Natural killer cell (primary cell): Measurements from ENCODE around the gene THY1. TPM values are rescaled to one million over a fixed set of nuclear protein-coding genes. Genes with fewer than 3 reads are reported as not detected.

Experiments used
- ATAC-seq, 3 donors: fragments of 150-1000 bp in 2 of 3; fragments of 200-7000 bp in 1 of 3; cut with Tn5 transposase; 1 replicate in 1 of 3; 2 replicates in 2 of 3; pipeline ENCODE4 v1.10.0; 2021; ENCODE audit warnings: mild to moderate bottlenecking in 2 of 3, moderate library complexity in 2 of 3
- DNase-seq, 2 donors: peaks; one replicate each; pipeline versions ENCODE4 v3.0.0 to v3.0.0-alpha.2; 2013 to 2021; ENCODE audit warnings: mixed read lengths in 1 of 2
- H3K27ac ChIP-seq: one replicate; pipeline ENCODE4 v1.5.1; 2013; ENCODE audit warnings: mild to moderate bottlenecking, low read length
- H3K27me3 ChIP-seq: one replicate; pipeline ENCODE4 v1.6.1; 2013; ENCODE audit warnings: low read length; ENCODE audit not compliant: control insufficient read depth, insufficient read depth
- H3K36me3 ChIP-seq: one replicate; pipeline ENCODE4 v1.6.1; 2013; ENCODE audit warnings: low read length; ENCODE audit not compliant: control insufficient read depth, insufficient read depth
- H3K4me1 ChIP-seq: one replicate; pipeline ENCODE4 v1.6.1; 2013; ENCODE audit warnings: low read length; ENCODE audit not compliant: control insufficient read depth, insufficient read depth
- H3K4me3 ChIP-seq: one replicate; pipeline ENCODE4 v1.5.1; 2013; ENCODE audit warnings: low read length
- H3K9me3 ChIP-seq: one replicate; pipeline ENCODE4 v1.6.1; 2013; ENCODE audit warnings: low read length; ENCODE audit not compliant: control insufficient read depth, insufficient read depth
- H3K27ac Mint-ChIP-seq, 2 donors: one replicate each; pipeline ENCODE4 v1.8.0; 2022; ENCODE audit warnings: mild to moderate bottlenecking in 2 of 2, mixed read lengths in 2 of 2, moderate library complexity in 1 of 2
- H3K27me3 Mint-ChIP-seq, 2 donors: one replicate each; pipeline ENCODE4 v1.8.0; 2022; ENCODE audit warnings: low read depth in 2 of 2, mixed read lengths in 2 of 2
- H3K36me3 Mint-ChIP-seq: one replicate; pipeline ENCODE4 v1.8.0; 2022; ENCODE audit warnings: mixed read lengths
- H3K4me1 Mint-ChIP-seq, 2 donors: one replicate each; pipeline ENCODE4 v1.8.0; 2022; ENCODE audit warnings: mixed read lengths in 2 of 2
- H3K4me3 Mint-ChIP-seq: one replicate; pipeline ENCODE4 v1.8.0; 2022; ENCODE audit warnings: mild to moderate bottlenecking, moderate library complexity, mixed read lengths
- H3K9me3 Mint-ChIP-seq, 2 donors: one replicate each; pipeline ENCODE4 v1.8.0; 2022; ENCODE audit warnings: mixed read lengths in 2 of 2
- WGBS: methylation state at CpG from one replicate; pipeline ENCODE4 v1.1.7; 2013; ENCODE audit warnings: missing lambda C conversion rate; ENCODE audit not compliant: insufficient coverage; 5-methylcytosine and 5-hydroxymethylcytosine counted together
- intact Hi-C: fragments of 100-400 bp; cut with micrococcal nuclease; formaldehyde crosslinking; loops from one replicate; pipeline ENCODE4 v1.14.2; 2022
- total RNA-seq, 4 donors: library from RNA; stranded (reverse); fragments of 120-200 nt in 1 of 4; gene quantifications; one replicate each; pipeline versions ENCODE4 v1.2.3 to v1.2.4, GENCODE V29; 2013 to 2022
- TF ChIP-seq, protein P1 (sequence below): fragments of 200-600 bp; IDR thresholded peaks from one replicate; pipeline ENCODE4 v1.8.0; 2022; ENCODE audit warnings: antibody characterized with exemption

THY1 gene
- total RNA-seq, 3 donors from 2014 or later (not counting 1 experiment from before 2014, with no cell fraction given): not detected

DNA sequence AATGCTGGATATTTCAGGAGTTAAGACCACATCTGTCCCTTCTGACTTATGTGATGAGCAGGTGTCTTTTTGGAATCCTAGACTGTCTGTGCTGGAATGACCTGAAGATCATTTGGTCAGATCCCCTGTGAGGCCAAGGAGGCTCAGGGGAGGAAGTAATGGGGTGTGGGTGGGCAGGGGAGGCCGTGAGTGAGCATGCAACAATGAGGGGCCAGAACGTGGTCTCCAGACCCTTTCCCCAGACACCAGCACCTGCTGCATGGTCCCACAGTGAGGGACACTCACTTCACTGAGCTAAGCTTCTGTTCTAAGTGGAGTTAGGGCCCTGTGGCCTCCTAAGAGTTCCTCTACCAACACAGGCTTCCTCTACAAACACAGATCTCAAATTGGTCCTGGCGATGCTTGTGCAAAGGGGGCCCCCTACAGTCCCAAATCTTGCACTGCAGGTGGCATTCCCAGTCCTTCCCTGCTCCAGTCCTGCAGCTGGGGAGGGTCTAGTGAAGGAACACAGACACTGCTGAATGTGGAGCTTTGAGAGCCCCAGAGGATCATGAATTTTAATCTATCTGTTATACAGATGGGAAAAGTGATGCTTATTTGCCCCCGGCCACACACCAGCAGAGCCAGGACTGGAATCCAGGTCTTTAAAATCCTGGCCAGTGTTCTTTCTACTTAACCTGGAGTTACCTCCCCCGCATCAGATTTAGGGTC is 48.9 kb downstream of the THY1 start:
- H3K4me3 Mint-ChIP-seq: no peak overlapping the region
- H3K36me3 ChIP-seq: no peaks in the 10 kb centered on the region
- intact Hi-C loops: no loop called here
- peak in 1 of 2 donors; percentile 67 for DNase-seq
- H3K9me3 Mint-ChIP-seq: no peaks in the 10 kb centered on the region
- peak in 2 of 3 donors; percentile 58 to 61 for ATAC-seq
- peaks cover 7 to 15% of the 10 kb centered on the region in 2 donors for H3K27me3 Mint-ChIP-seq
- H3K4me1 ChIP-seq: peaks cover 13% of the 10 kb centered on the region
- no peaks in the 10 kb centered on the region for H3K36me3 Mint-ChIP-seq
- H3K27me3 ChIP-seq: no peaks in the 10 kb centered on the region
- no peak overlapping the region for H3K27ac ChIP-seq
- peaks cover 0 to 6% of the 10 kb centered on the region in 2 donors for H3K4me1 Mint-ChIP-seq
- no peak overlapping the region for H3K27ac Mint-ChIP-seq
- no peak overlapping the region for H3K4me3 ChIP-seq
- TF ChIP-seq, protein P1, sequence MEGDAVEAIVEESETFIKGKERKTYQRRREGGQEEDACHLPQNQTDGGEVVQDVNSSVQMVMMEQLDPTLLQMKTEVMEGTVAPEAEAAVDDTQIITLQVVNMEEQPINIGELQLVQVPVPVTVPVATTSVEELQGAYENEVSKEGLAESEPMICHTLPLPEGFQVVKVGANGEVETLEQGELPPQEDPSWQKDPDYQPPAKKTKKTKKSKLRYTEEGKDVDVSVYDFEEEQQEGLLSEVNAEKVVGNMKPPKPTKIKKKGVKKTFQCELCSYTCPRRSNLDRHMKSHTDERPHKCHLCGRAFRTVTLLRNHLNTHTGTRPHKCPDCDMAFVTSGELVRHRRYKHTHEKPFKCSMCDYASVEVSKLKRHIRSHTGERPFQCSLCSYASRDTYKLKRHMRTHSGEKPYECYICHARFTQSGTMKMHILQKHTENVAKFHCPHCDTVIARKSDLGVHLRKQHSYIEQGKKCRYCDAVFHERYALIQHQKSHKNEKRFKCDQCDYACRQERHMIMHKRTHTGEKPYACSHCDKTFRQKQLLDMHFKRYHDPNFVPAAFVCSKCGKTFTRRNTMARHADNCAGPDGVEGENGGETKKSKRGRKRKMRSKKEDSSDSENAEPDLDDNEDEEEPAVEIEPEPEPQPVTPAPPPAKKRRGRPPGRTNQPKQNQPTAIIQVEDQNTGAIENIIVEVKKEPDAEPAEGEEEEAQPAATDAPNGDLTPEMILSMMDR: peak; percentile 55
- 63% methylated on average over 5 of the region's 5 CpGs for WGBS
- no peaks in the 10 kb centered on the region for H3K9me3 ChIP-seq

DNA sequence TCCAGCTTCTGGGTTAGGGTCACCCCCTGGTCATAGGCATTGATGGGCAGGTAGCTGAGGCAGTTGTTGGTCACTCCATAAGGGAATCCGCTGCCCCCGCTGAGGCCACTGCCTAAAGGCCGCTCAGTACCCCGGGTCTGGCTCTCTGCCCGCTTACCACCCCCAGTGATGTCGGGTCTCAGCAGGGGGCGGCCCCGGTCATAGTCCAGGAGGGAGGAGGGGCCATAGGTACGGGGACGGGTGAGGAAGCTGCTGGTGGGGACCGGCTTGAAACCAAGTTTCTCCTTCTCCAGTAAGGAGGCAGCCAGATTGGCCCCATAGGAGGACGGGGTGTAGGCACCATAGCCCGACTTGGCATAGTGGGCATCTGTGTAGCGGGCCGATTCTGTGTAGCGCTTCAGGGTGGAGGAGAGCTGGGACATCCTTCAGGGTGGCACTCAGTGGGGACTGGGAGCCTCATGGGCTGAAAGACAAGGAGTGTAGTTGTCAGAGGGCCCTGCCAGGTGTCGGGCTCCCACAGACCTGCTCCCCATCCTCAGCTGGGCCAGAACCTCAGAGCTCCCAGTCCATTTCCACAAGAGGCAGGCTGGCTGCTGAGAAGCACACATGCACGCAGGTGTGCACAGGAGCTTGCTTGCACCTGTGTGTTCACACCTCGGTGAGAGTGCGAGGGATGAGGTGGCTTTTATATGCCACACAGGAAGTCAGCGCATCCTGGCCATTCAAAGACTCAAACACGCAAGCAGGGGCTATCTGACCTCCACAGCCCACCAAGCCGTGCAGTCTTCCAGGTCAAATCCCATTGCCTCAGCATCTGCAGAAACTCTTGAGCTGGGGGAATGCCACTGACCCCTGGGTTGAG is 49.7 kb downstream of the THY1 start:
- intact Hi-C loops: no loop called here
- no peaks in the 10 kb centered on the region for H3K9me3 ChIP-seq
- no peak overlapping the region for H3K4me3 ChIP-seq
- no peak overlapping the region for H3K27ac Mint-ChIP-seq
- no peak overlapping the region for H3K27ac ChIP-seq
- peak in 1 of 2 donors; percentile 32 for DNase-seq
- peaks cover 7 to 15% of the 10 kb centered on the region in 2 donors for H3K27me3 Mint-ChIP-seq
- H3K4me1 ChIP-seq: peaks cover 13% of the 10 kb centered on the region
- H3K4me3 Mint-ChIP-seq: no peak overlapping the region
- no peaks in the 10 kb centered on the region for H3K36me3 ChIP-seq
- no peaks in the 10 kb centered on the region for H3K9me3 Mint-ChIP-seq
- WGBS: 73% methylated on average over 23 of the region's 23 CpGs
- TF ChIP-seq, protein P1: no peak
- no peak for ATAC-seq
- peaks cover 0 to 6% of the 10 kb centered on the region in 2 donors for H3K4me1 Mint-ChIP-seq
- no peaks in the 10 kb centered on the region for H3K36me3 Mint-ChIP-seq
- no peaks in the 10 kb centered on the region for H3K27me3 ChIP-seq

DNA sequence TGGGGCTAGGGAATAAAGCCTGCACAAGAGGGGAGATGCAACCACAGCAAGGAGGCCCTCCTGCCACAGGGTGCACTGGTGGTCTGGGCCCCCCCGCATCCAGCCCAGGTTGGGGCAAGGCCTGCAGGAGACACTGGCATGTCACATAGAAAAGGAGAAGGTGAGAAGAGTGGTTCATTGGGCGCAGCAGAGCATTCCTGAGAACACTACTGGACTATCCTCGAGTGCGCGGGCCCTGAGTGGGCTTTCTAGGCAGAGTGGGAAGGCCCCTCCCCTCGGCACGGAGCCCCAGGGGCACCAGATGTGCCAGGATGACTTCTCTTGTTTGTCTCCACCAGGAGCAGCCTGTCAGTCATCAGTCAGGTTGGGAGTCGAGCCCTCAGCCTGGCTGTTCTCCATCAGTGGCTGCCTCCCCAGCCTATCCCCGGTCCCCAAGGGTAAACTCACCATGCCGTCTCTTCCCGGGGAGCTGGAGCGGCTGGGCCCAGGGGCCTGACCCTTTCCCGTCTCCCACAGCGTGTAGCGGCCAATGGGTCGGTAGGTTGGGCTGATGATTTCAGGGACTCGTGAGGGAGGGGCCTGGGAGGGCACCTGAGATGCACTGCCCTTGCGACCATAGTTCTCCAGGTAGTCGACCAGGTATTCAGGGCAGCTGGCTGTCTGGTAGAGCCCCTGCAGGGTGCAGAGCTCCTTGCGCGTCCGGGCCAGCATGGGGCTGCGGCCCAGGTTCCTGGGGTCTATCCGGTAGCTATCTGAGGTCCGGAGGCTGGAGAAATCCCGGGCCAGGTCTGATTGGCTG is 50.5 kb downstream of the THY1 start:
- DNase-seq: no peak
- H3K9me3 ChIP-seq: no peaks in the 10 kb centered on the region
- TF ChIP-seq, protein P1: no peak
- peaks cover 13% of the 10 kb centered on the region for H3K4me1 ChIP-seq
- WGBS: 95% methylated on average over 26 of the region's 26 CpGs
- Mint-ChIP-seq H3K4me1 (peaks cover 0 to 6% of the 10 kb centered on the region in 2 donors), H3K27me3 (peaks cover 8 to 18% of the 10 kb centered on the region in 2 donors), H3K27ac (no peak overlapping the region), H3K4me3 (no peak overlapping the region), H3K9me3 (no peaks in the 10 kb centered on the region), H3K36me3 (no peaks in the 10 kb centered on the region)
- no peaks in the 10 kb centered on the region for H3K36me3 ChIP-seq
- H3K27me3 ChIP-seq: no peaks in the 10 kb centered on the region
- no peak for ATAC-seq
- no peak overlapping the region for H3K4me3 ChIP-seq
- intact Hi-C loops: no loop called here
- H3K27ac ChIP-seq: no peak overlapping the region
